HepG2 (cell line): ENCODE data around the gene CMPK1. TPM values are rescaled to one million over a fixed set of nuclear protein-coding genes. Genes with fewer than 3 reads are reported as not detected.

Experiments
- ATAD3A ChIP-seq: sonication (generic); formaldehyde crosslinking; IDR thresholded peaks from 2 replicates; pipeline ENCODE4 v1.4.0; 2020; ENCODE audit warnings: missing genetic modification reagents
- HNRNPL ChIP-seq: fragments of 200-400 bp; formaldehyde crosslinking; IDR thresholded peaks from 2 replicates; pipeline ENCODE4 v1.6.1; 2017; ENCODE audit warnings: mild to moderate bottlenecking, low read depth, low read length
- KDM6A ChIP-seq: IDR thresholded peaks from 2 replicates; pipeline ENCODE4 v1.6.1; 2016; ENCODE audit warnings: low read depth
- RAD51 ChIP-seq: fragments of 450-650 bp; IDR thresholded peaks from 2 replicates; pipeline ENCODE4 v1.6.1; 2016; ENCODE audit warnings: borderline replicate concordance
- SKI ChIP-seq: fragments of 450-650 bp; IDR thresholded peaks from one replicate; pipeline ENCODE4 v1.6.1; 2018; ENCODE audit warnings: mild to moderate bottlenecking; ENCODE audit not compliant: partially characterized antibody
- SOX6 ChIP-seq, 2 experiments: fragments of 450-650 bp in 1 of 2; sonication (generic) in 1 of 2; formaldehyde crosslinking in 1 of 2; IDR thresholded peaks; 2 replicates each; pipeline versions ENCODE4 v1.4.0 to v1.6.1; 2017 to 2020; ENCODE audit warnings: antibody characterized with exemption in 1 of 2, mild to moderate bottlenecking in 1 of 2, missing genetic modification reagents in 1 of 2
- TAF1 ChIP-seq: sonication (generic); formaldehyde crosslinking; IDR thresholded peaks from 2 replicates; pipeline ENCODE4 v1.4.0; 2020; ENCODE audit warnings: missing genetic modification reagents
- TARDBP ChIP-seq: sonication (generic); formaldehyde crosslinking; IDR thresholded peaks from 2 replicates; pipeline ENCODE4 v1.8.0; 2022; ENCODE audit warnings: mild to moderate bottlenecking, missing genetic modification reagents
- ZBTB42 ChIP-seq: sonication (generic); formaldehyde crosslinking; IDR thresholded peaks from 2 replicates; pipeline ENCODE4 v1.5.0; 2020; ENCODE audit warnings: mild to moderate bottlenecking, missing genetic modification reagents
- ZNF138 ChIP-seq: sonication (generic); formaldehyde crosslinking; IDR thresholded peaks from 2 replicates; pipeline ENCODE4 v1.5.0; 2020; ENCODE audit warnings: mild to moderate bottlenecking, low read depth, missing genetic modification reagents
- ZNF225 ChIP-seq: sonication (generic); formaldehyde crosslinking; IDR thresholded peaks from 2 replicates; pipeline ENCODE4 v1.4.0; 2020; ENCODE audit warnings: mild to moderate bottlenecking, missing genetic modification reagents
- ZNF232 ChIP-seq: sonication (generic); formaldehyde crosslinking; IDR thresholded peaks from 2 replicates; pipeline ENCODE4 v1.4.0; 2020; ENCODE audit warnings: missing genetic modification reagents, borderline replicate concordance
- ZNF263 ChIP-seq: sonication (generic); formaldehyde crosslinking; IDR thresholded peaks from 2 replicates; pipeline ENCODE4 v1.4.0; 2020; ENCODE audit warnings: missing genetic modification reagents
- ZNF501 ChIP-seq: sonication (generic); formaldehyde crosslinking; IDR thresholded peaks from 2 replicates; pipeline ENCODE4 v1.5.1; 2020; ENCODE audit warnings: mild to moderate bottlenecking, moderate library complexity, missing genetic modification reagents
- polyA plus RNA-seq, 8 experiments: library from polyadenylated mRNA; depleted of rRNA in 3 of 8; stranded (reverse) in 7 of 8; unstranded in 1 of 8; fragments of >200 nt; fragmentation: Illumina TruSeq in 4 of 8; extraction: Trizol in 4 of 8; gene quantifications; 2 replicates each; pipeline versions ENCODE4 v1.2.1 to v1.2.3, GENCODE V29; 2011 to 2016; ENCODE audit warnings: low read depth in 4 of 8, missing spikeins in 1 of 8, mixed read lengths in 1 of 8; ENCODE audit not compliant: insufficient read depth in 1 of 8
- total RNA-seq, 5 experiments: library from RNA; depleted of rRNA; stranded (reverse); fragments of >200 nt; fragmentation: Illumina TruSeq; extraction: Trizol; gene quantifications; 2 replicates each; pipeline ENCODE4 v1.2.3, GENCODE V29; 2016; ENCODE audit warnings: low read depth in 1 of 5
- TF ChIP-seq, protein P1 (sequence below), 2 experiments: IDR thresholded peaks; 2 replicates each; pipeline ENCODE4 v1.6.1; 2011 to 2012; ENCODE audit warnings: low read length in 2 of 2, borderline replicate concordance in 1 of 2, low read depth in 1 of 2, mild to moderate bottlenecking in 1 of 2, moderate library complexity in 1 of 2
- TF ChIP-seq, protein P2 (sequence below): sonication (generic); formaldehyde crosslinking; IDR thresholded peaks from 2 replicates; pipeline ENCODE4 v1.4.0; 2020; ENCODE audit warnings: missing genetic modification reagents, borderline replicate concordance
- TF ChIP-seq, protein P3 (sequence below): sonication (generic); formaldehyde crosslinking; IDR thresholded peaks from 2 replicates; pipeline ENCODE4 v1.4.0; 2020; ENCODE audit warnings: mild to moderate bottlenecking, missing genetic modification reagents
- TF ChIP-seq, protein P4 (sequence below): IDR thresholded peaks from 2 replicates; pipeline ENCODE4 v1.6.1; 2016; ENCODE audit warnings: low read depth, borderline replicate concordance
- TF ChIP-seq, protein P5 (sequence below): sonication (generic); formaldehyde crosslinking; IDR thresholded peaks from 2 replicates; pipeline ENCODE4 v1.4.0; 2020; ENCODE audit warnings: missing genetic modification reagents, low read depth, mild to moderate bottlenecking, borderline replicate concordance

CMPK1 gene
- total and polyA plus RNA-seq, 2 of the 13 experiments (the other 11 are each of a cell fraction or from before 2014, with no cell fraction given), result 38.3 to 92.0 TPM

DNA sequence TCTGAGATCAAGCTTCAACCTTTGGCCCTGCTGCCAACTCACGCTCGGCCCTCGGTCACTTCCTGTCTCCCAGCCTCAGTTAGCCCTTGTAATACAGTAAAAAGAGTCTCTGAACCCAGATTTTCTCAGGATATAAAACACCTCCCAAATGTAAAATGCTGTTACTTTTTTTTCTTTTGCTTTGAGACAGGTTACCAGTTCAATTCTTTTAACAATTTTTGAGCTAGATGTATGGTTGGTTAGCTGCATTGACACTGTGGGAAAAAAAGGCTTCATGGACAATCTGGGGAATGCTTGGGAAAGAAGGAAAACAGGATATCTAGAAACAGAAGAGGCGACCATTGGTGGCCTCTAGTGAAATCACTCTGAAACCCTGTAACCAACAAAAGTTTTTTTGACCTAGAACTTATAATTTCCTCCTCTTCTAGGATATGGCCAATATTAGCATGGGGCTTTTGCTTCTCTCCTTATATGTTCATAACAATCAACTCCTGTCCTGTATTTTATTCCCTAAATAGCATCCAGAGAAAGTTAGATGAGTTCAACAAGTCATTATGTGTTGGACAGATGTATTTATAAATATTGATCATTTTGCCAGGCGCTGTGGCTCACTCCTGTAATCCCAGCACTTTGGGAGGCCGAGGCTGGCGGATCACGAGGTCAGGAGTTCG lies 1.3 kb downstream of the CMPK1 start (continued):
- TF ChIP-seq, protein P1, sequence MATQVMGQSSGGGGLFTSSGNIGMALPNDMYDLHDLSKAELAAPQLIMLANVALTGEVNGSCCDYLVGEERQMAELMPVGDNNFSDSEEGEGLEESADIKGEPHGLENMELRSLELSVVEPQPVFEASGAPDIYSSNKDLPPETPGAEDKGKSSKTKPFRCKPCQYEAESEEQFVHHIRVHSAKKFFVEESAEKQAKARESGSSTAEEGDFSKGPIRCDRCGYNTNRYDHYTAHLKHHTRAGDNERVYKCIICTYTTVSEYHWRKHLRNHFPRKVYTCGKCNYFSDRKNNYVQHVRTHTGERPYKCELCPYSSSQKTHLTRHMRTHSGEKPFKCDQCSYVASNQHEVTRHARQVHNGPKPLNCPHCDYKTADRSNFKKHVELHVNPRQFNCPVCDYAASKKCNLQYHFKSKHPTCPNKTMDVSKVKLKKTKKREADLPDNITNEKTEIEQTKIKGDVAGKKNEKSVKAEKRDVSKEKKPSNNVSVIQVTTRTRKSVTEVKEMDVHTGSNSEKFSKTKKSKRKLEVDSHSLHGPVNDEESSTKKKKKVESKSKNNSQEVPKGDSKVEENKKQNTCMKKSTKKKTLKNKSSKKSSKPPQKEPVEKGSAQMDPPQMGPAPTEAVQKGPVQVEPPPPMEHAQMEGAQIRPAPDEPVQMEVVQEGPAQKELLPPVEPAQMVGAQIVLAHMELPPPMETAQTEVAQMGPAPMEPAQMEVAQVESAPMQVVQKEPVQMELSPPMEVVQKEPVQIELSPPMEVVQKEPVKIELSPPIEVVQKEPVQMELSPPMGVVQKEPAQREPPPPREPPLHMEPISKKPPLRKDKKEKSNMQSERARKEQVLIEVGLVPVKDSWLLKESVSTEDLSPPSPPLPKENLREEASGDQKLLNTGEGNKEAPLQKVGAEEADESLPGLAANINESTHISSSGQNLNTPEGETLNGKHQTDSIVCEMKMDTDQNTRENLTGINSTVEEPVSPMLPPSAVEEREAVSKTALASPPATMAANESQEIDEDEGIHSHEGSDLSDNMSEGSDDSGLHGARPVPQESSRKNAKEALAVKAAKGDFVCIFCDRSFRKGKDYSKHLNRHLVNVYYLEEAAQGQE (IDR thresholded peaks at IDR 0.05; ENCODE audit: borderline replicate concordance in 1 of 2, low read depth in 1 of 2, low read length in 2 of 2), result peak in 1 of 2 experiments; percentile 51; a peak in 1 of 4 replicates
- TF ChIP-seq, protein P2, sequence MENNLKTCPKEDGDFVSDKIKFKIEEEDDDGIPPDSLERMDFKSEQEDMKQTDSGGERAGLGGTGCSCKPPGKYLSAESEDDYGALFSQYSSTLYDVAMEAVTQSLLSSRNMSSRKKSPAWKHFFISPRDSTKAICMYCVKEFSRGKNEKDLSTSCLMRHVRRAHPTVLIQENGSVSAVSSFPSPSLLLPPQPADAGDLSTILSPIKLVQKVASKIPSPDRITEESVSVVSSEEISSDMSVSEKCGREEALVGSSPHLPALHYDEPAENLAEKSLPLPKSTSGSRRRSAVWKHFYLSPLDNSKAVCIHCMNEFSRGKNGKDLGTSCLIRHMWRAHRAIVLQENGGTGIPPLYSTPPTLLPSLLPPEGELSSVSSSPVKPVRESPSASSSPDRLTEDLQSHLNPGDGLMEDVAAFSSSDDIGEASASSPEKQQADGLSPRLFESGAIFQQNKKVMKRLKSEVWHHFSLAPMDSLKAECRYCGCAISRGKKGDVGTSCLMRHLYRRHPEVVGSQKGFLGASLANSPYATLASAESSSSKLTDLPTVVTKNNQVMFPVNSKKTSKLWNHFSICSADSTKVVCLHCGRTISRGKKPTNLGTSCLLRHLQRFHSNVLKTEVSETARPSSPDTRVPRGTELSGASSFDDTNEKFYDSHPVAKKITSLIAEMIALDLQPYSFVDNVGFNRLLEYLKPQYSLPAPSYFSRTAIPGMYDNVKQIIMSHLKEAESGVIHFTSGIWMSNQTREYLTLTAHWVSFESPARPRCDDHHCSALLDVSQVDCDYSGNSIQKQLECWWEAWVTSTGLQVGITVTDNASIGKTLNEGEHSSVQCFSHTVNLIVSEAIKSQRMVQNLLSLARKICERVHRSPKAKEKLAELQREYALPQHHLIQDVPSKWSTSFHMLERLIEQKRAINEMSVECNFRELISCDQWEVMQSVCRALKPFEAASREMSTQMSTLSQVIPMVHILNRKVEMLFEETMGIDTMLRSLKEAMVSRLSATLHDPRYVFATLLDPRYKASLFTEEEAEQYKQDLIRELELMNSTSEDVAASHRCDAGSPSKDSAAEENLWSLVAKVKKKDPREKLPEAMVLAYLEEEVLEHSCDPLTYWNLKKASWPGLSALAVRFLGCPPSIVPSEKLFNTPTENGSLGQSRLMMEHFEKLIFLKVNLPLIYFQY (CRISPR knock-in tag), result 0 out of 2 replicates have a peak, but pooled peaks have one; percentile 49
- TF ChIP-seq, protein P3, sequence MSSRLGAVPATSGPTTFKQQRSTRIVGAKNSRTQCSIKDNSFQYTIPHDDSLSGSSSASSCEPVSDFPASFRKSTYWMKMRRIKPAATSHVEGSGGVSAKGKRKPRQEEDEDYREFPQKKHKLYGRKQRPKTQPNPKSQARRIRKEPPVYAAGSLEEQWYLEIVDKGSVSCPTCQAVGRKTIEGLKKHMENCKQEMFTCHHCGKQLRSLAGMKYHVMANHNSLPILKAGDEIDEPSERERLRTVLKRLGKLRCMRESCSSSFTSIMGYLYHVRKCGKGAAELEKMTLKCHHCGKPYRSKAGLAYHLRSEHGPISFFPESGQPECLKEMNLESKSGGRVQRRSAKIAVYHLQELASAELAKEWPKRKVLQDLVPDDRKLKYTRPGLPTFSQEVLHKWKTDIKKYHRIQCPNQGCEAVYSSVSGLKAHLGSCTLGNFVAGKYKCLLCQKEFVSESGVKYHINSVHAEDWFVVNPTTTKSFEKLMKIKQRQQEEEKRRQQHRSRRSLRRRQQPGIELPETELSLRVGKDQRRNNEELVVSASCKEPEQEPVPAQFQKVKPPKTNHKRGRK (CRISPR knock-in tag), result no peak
- TF ChIP-seq ZNF501 (0 out of 2 replicates have a peak, but pooled peaks have one; percentile 3), ZNF263 (CRISPR knock-in tag) (no peak), RAD51 (no peak), ATAD3A (CRISPR knock-in tag) (no peak), SOX6 (IDR thresholded peaks at IDR 0.05) (no peak), SOX6 (CRISPR knock-in tag; IDR thresholded peaks at IDR 0.05) (no peak), ZBTB42 (CRISPR knock-in tag) (no peak), SKI (no peak), ZNF138 (CRISPR knock-in tag) (no peak), ZNF225 (CRISPR knock-in tag) (no peak), ZNF232 (CRISPR knock-in tag) (no peak; the same call in 1 of the 2 replicates), KDM6A (0 out of 2 replicates have a peak, but pooled peaks have one; percentile 15), TARDBP (CRISPR knock-in tag) (0 out of 2 replicates have a peak, but pooled peaks have one; percentile 2), TAF1 (CRISPR knock-in tag) (peak; percentile 46; the same call in 1 of the 2 replicates), HNRNPL (no peak)
- TF ChIP-seq, protein P4, sequence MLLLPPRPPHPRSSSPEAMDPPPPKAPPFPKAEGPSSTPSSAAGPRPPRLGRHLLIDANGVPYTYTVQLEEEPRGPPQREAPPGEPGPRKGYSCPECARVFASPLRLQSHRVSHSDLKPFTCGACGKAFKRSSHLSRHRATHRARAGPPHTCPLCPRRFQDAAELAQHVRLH (CRISPR knock-in tag), result 0 out of 2 replicates have a peak, but pooled peaks have one; percentile 28
- TF ChIP-seq, protein P5, sequence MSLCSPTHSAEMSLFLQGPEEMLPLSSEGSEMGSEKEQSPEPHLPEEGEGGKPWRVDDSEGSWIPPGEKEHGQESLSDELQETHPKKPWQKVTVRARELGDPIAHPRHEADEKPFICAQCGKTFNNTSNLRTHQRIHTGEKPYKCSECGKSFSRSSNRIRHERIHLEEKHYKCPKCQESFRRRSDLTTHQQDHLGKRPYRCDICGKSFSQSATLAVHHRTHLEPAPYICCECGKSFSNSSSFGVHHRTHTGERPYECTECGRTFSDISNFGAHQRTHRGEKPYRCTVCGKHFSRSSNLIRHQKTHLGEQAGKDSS (CRISPR knock-in tag), result no peak
